Astrocyte (in vitro differentiated cells and primary cell): ENCODE results near the gene C19orf44. TPM values are rescaled to one million over a fixed set of nuclear protein-coding genes. Genes with fewer than 3 reads are reported as not detected.

ENCODE experiments used
- DNase-seq: peaks from one replicate; pipeline ENCODE4 v3.0.0-alpha.2; 2010; ENCODE audit warnings: low read depth
- FAIRE-seq: peaks from 2 replicates; lab custom pipeline; 2011; peaks lifted over from hg19 to GRCh38; lab: Jason Lieb, UNC
- H2AFZ ChIP-seq: 2 replicates; pipeline ENCODE4 v1.6.0; 2012; ENCODE audit warnings: low read depth, low read length, inconsistent platforms
- H3K27ac ChIP-seq: 2 replicates; pipeline ENCODE4 v1.5.1; 2011; ENCODE audit warnings: low read depth, low read length, inconsistent platforms
- H3K27me3 ChIP-seq: 2 replicates; pipeline ENCODE4 v1.6.0; 2011; ENCODE audit warnings: low read length, inconsistent platforms; ENCODE audit not compliant: insufficient read depth
- H3K36me3 ChIP-seq: 2 replicates; pipeline ENCODE4 v1.5.1; 2011; ENCODE audit warnings: low read length, inconsistent platforms; ENCODE audit not compliant: insufficient read depth
- H3K4me1 ChIP-seq: 2 replicates; pipeline ENCODE4 v1.5.1; 2011; ENCODE audit warnings: low read length, inconsistent platforms; ENCODE audit not compliant: insufficient read depth
- H3K4me2 ChIP-seq: 2 replicates; pipeline ENCODE4 v1.6.0; 2012; ENCODE audit warnings: low read length, inconsistent platforms
- H3K4me3 ChIP-seq: 2 replicates; pipeline ENCODE4 v1.5.1; 2011; ENCODE audit warnings: low read depth, mild to moderate bottlenecking, low read length, inconsistent platforms; ENCODE audit not compliant: insufficient read depth
- H3K79me2 ChIP-seq: 2 replicates; pipeline ENCODE4 v1.6.0; 2012; ENCODE audit warnings: mild to moderate bottlenecking, low read length, inconsistent platforms; ENCODE audit not compliant: insufficient read depth
- H3K9ac ChIP-seq: 2 replicates; pipeline ENCODE4 v1.6.0; 2012; ENCODE audit warnings: mild to moderate bottlenecking, low read length, inconsistent platforms
- H3K9me3 ChIP-seq: 2 replicates; pipeline ENCODE4 v1.5.1; 2012; ENCODE audit warnings: low read depth, mild to moderate bottlenecking, low read length, inconsistent platforms; ENCODE audit not compliant: insufficient read depth
- H4K20me1 ChIP-seq: 2 replicates; pipeline ENCODE4 v1.6.0; 2012; ENCODE audit warnings: low read length, inconsistent platforms; ENCODE audit not compliant: insufficient read depth
- H3K27ac Mint-ChIP-seq: one replicate; pipeline ENCODE4 v1.8.0; 2021; ENCODE audit warnings: mild to moderate bottlenecking, mixed read lengths; ENCODE audit not compliant: unreplicated experiment
- H3K27me3 Mint-ChIP-seq: one replicate; pipeline ENCODE4 v1.8.0; 2021; ENCODE audit warnings: low read depth, mixed read lengths; ENCODE audit not compliant: unreplicated experiment
- H3K36me3 Mint-ChIP-seq: one replicate; pipeline ENCODE4 v1.8.0; 2021; ENCODE audit warnings: low read depth, mixed read lengths; ENCODE audit not compliant: unreplicated experiment
- H3K4me1 Mint-ChIP-seq: one replicate; pipeline ENCODE4 v1.8.0; 2021; ENCODE audit warnings: low read depth, mixed read lengths; ENCODE audit not compliant: unreplicated experiment
- H3K4me3 Mint-ChIP-seq: one replicate; pipeline ENCODE4 v1.8.0; 2021; ENCODE audit warnings: mild to moderate bottlenecking, moderate library complexity, mixed read lengths; ENCODE audit not compliant: unreplicated experiment
- H3K9me3 Mint-ChIP-seq: one replicate; pipeline ENCODE4 v1.8.0; 2021; ENCODE audit warnings: mild to moderate bottlenecking, mixed read lengths; ENCODE audit not compliant: unreplicated experiment
- CTCF ChIP-seq: IDR thresholded peaks from 2 replicates; pipeline ENCODE4 v1.5.1; 2011; ENCODE audit warnings: low read depth, mild to moderate bottlenecking, inconsistent platforms, low read length, moderate library complexity; ENCODE audit not compliant: insufficient read depth
- EZH2 ChIP-seq: IDR thresholded peaks from 2 replicates; pipeline ENCODE4 v1.6.1; 2012; ENCODE audit warnings: mild to moderate bottlenecking, low read length, inconsistent platforms; ENCODE audit not compliant: insufficient read depth
- total RNA-seq: library from RNA; stranded (reverse); gene quantifications from 2 replicates; pipeline ENCODE4 v1.2.1, GENCODE V29; 2021

C19orf44 gene
- total RNA-seq, 1 donor from 2014 or later, result 5.0 TPM

DNA sequence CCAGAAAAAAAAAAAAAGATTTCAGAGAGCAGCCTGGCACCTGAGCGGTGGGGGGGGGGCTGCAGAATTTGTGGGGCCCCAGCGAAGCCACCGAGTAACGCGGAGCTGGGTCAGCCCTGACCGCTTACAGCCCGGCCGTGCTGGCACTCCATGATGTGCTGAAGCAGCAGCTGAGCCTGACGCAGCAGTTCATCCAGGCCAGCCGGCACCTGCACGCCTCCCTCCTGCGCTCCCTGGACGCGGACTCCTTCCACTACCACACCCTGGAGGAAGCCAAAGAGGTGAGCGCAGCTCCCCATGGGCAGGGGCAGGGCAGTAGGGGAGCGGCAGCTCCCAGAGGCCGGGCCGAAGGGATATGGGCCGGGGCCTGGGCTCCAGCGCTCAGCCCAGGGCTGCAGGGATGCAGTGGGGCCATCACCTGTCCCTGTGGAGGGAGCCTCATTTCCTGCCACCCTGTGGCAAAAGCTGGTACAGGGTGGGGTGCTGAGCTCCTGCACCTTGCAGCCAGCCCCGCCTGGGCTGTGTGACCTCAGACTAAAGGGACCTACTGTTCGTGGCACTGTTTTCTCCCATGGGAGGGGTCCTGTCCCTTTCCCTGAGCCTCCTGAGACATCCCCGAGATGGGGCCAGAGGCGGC is 18.3 kb downstream of the C19orf44 start:
- FAIRE-seq, result no peak

DNA sequence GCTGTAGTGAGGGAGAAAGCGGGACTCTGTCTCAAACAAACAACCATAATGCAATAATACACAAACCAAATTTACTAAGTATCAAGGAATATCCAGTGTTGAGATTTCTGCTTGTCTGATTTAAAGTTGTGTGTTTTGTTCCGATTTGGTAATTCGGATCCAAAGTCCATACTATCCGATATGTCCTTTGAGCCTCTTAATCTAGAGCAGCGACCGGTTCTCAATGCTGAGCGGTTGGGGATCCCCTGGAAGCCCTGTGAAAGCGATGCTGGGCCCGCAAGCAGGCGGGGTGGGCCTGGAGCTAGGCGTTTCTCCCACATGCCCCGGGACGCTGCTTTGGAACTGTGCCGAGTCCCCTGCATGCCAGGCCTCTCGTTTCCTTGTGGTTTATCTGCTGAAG is 20.2 kb downstream of the C19orf44 start:
- no peaks in the 10 kb centered on the region for H3K4me1 ChIP-seq
- no peak overlapping the region for H3K9ac ChIP-seq
- H3K27me3 ChIP-seq, result no peaks in the 10 kb centered on the region
- no peaks in the 10 kb centered on the region for H3K79me2 ChIP-seq
- H2AFZ ChIP-seq, result no peak overlapping the region
- Mint-ChIP-seq H3K4me1 (no peaks in the 10 kb centered on the region), H3K27ac (no peak overlapping the region), H3K36me3 (peaks cover 7% of the 10 kb centered on the region), H3K4me3 (no peak overlapping the region), H3K9me3 (no peaks in the 10 kb centered on the region), H3K27me3 (no peaks in the 10 kb centered on the region)
- H3K36me3 ChIP-seq, result peaks cover 19% of the 10 kb centered on the region
- no peak overlapping the region for H3K4me3 ChIP-seq
- no peak overlapping the region for H3K27ac ChIP-seq
- H4K20me1 ChIP-seq, result peaks cover 27% of the 10 kb centered on the region
- no peak overlapping the region for H3K4me2 ChIP-seq
- DNase-seq, result no peak
- no peak for TF ChIP-seq EZH2
- no peak for TF ChIP-seq CTCF
- H3K9me3 ChIP-seq, result no peaks in the 10 kb centered on the region
- no peak for FAIRE-seq

More for the DNA sequence above, 18.3 kb downstream of the C19orf44 start:
- Histone ChIP-seq H3K9me3 (no peaks in the 10 kb centered on the region), H3K36me3 (peaks cover 14% of the 10 kb centered on the region), H3K27me3 (no peaks in the 10 kb centered on the region), H3K4me2 (no peak overlapping the region), H3K27ac (no peak overlapping the region), H3K9ac (no peak overlapping the region), H4K20me1 (peaks cover 24% of the 10 kb centered on the region), H3K79me2 (no peaks in the 10 kb centered on the region), H2AFZ (no peak overlapping the region), H3K4me3 (no peak overlapping the region), H3K4me1 (peaks cover 2% of the 10 kb centered on the region)
- Mint-ChIP-seq H3K27ac (no peak overlapping the region), H3K9me3 (no peaks in the 10 kb centered on the region), H3K4me1 (no peaks in the 10 kb centered on the region), H3K4me3 (no peak overlapping the region), H3K27me3 (no peaks in the 10 kb centered on the region), H3K36me3 (peaks cover 12% of the 10 kb centered on the region)
- TF ChIP-seq EZH2 (no peak), CTCF (no peak)
- no peak for DNase-seq

GRCh38 chr19:16516923-16517610 is 20.9 kb downstream of the C19orf44 start:
- no peaks in the 10 kb centered on the region for H3K4me1 ChIP-seq
- no peak overlapping the region for H3K27ac ChIP-seq
- H3K27ac Mint-ChIP-seq, result no peak overlapping the region
- TF ChIP-seq EZH2 (no peak), CTCF (no peak)
- H3K9ac ChIP-seq, result no peak overlapping the region
- H4K20me1 ChIP-seq, result peaks cover 27% of the 10 kb centered on the region
- H3K4me3 ChIP-seq, result no peak overlapping the region
- peaks cover 7% of the 10 kb centered on the region for H3K36me3 Mint-ChIP-seq
- H3K27me3 Mint-ChIP-seq, result no peaks in the 10 kb centered on the region
- H3K4me1 Mint-ChIP-seq, result no peaks in the 10 kb centered on the region
- H3K9me3 Mint-ChIP-seq, result no peaks in the 10 kb centered on the region
- no peak overlapping the region for H2AFZ ChIP-seq
- no peak overlapping the region for H3K4me2 ChIP-seq
- H3K27me3 ChIP-seq, result no peaks in the 10 kb centered on the region
- FAIRE-seq (no peak), DNase-seq (no peak)
- H3K4me3 Mint-ChIP-seq, result no peak overlapping the region
- peaks cover 19% of the 10 kb centered on the region for H3K36me3 ChIP-seq
- H3K9me3 ChIP-seq, result no peaks in the 10 kb centered on the region
- H3K79me2 ChIP-seq, result no peaks in the 10 kb centered on the region
